Activated naive CD4-positive, alpha-beta T cell treated with anti-CD3 and anti-CD28 coated beads, Interleukin-2, amount 50 U/mL, for 72 hours (primary cell): ENCODE results near the gene HMGN1. TPM values are rescaled to one million over a fixed set of nuclear protein-coding genes. Genes with fewer than 3 reads are reported as not detected.
"Not testable (repeated sequence)": the region's sequence is repeated elsewhere in the genome, so short reads cannot be mapped to it uniquely, and the experiment has no call there.

Experiments used
- ATAC-seq, 2 donors: fragments of 150-1000 bp; cut with Tn5 transposase; 2 replicates each; pipeline ENCODE4 v1.10.0; 2021; ENCODE audit warnings: mild to moderate bottlenecking in 2 of 2, moderate library complexity in 2 of 2
- DNase-seq, 2 donors: peaks; one replicate each; pipeline ENCODE4 v3.0.0; 2021 to 2022; ENCODE audit warnings: low spot score in 2 of 2
- H3K27ac Mint-ChIP-seq, 2 donors: one replicate each; pipeline ENCODE4 v1.8.0; 2022; ENCODE audit warnings: mild to moderate bottlenecking in 2 of 2, mixed read lengths in 2 of 2
- H3K36me3 Mint-ChIP-seq, 2 donors: one replicate each; pipeline ENCODE4 v1.8.0; 2022; ENCODE audit warnings: mixed read lengths in 2 of 2
- H3K9me3 Mint-ChIP-seq, 2 donors: one replicate each; pipeline ENCODE4 v1.8.0; 2022; ENCODE audit warnings: mixed read lengths in 2 of 2
- total RNA-seq, 2 donors: library from RNA; stranded (reverse); gene quantifications; one replicate each; pipeline ENCODE4 v1.2.3, GENCODE V29; 2022

The HMGN1 gene, protein sequence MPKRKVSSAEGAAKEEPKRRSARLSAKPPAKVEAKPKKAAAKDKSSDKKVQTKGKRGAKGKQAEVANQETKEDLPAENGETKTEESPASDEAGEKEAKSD
- total RNA-seq: 100 to 1,000 TPM; 402 to 437 TPM

- Mint-ChIP-seq H3K36me3 (peaks cover 31 to 40% of the 10 kb centered on the region in 2 donors), H3K9me3 (no peaks in the 10 kb centered on the region), H3K27ac (peak within 1 kb of the TSS; percentile 97 to 99)
- ATAC-seq (peak; percentile 40 to 65), DNase-seq (peak; percentile 80 to 92)
These were observed at the start of gene HMGN1 for GRCh38 chr21:39348355-39349210. Gene HMGN1, minus strand, starts transcription at chr21:39349088. Its CDS starts 171 bp downstream, at chr21:39348917.

- DNase-seq (no peak), ATAC-seq (no peak)
- H3K36me3 Mint-ChIP-seq: peaks cover 0 to 5% of the 10 kb centered on the region in 2 donors
- no peaks in the 10 kb centered on the region for H3K9me3 Mint-ChIP-seq
- no peak overlapping the region for H3K27ac Mint-ChIP-seq
These were observed 48.9 kb upstream of the HMGN1 start for GRCh38 chr21:39397646-39398385.

- Mint-ChIP-seq H3K9me3 (no peaks in the 10 kb centered on the region), H3K27ac (no peak overlapping the region), H3K36me3 (peaks cover 0 to 11% of the 10 kb centered on the region in 2 donors)
- no peak for DNase-seq
- ATAC-seq: no peak
These were observed 44.1 kb upstream of the HMGN1 start for GRCh38 chr21:39392981-39393380.

DNA sequence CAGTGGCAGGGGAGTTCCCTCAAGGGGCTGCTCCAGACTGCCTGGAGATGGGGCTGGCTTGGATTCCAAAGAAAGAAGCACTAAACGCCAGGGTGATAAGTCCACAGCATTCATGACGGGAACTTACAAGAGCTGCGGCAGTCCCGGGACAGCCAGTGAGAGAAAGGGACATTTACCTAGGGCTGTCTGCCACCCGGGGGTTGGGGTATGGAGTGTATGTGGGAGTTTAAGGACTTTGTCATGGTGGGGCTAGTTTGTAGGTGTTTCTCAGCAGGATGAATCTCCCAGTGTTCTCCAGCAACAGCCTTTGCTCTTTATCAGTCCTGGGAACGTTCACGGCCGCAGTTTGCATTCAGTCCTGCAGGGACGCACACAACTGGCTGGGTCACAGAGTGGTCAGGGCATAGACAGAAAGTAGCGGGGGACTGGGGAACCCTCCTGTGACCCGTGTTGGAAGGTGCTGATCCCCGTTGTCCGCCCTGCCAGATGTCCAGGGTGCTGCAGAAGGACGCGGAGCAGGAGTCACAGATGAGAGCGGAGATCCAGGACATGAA is 41.4 kb upstream of the HMGN1 start:
- no peak for DNase-seq
- Mint-ChIP-seq H3K9me3 (no peaks in the 10 kb centered on the region), H3K36me3 (peaks cover 0 to 11% of the 10 kb centered on the region in 2 donors), H3K27ac (no peak overlapping the region)
- no peak for ATAC-seq

- DNase-seq (no peak), ATAC-seq (no peak)
- Mint-ChIP-seq H3K36me3 (peaks cover 0 to 11% of the 10 kb centered on the region in 2 donors), H3K27ac (peak overlapping the region; percentile 47 to 83), H3K9me3 (no peaks in the 10 kb centered on the region)
These were observed 39.9 kb upstream of the HMGN1 start for GRCh38 chr21:39388811-39389155.

DNA sequence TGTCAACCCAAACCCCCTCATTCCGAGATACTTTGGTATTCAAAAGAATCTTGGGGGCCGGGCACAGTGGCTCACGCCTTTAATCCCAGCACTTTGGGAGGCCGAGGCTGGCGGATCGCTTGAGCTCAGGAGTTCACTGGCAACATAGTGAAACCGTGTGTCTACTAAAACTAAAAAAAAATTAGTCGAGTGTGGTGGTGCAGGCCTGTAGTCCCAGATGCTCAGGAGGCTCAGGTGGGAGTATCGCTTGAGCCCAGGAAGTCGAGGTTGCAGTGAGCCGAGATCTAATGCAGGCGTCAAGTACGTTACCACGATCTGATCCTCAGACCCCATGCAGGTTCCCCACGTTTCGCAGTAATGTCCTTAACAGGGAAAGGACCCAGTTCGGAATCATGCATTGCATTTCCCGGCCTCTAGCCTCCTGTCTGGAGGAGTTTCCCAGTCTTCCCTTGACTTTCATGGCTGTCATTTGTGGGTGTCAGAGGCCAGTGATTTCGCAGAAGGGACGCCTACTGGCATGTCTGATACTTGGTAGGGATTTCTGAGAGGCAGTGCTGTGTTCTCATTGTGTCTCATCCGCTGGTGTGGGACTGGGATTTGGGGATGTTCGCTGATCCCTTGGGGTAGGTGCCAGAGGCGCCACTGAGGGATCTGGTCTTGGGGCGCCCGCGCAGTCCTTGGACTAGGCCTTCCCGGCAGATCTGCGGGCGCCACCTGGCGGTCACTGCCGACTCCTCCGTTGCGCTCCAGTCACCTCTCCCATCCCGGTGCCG is 39.3 kb upstream of the HMGN1 start:
- DNase-seq: peak; percentile 87 to 96
- peak; percentile 87 to 90 for ATAC-seq
- Mint-ChIP-seq H3K27ac (peak overlapping the region; percentile 83 to 97), H3K9me3 (no peaks in the 10 kb centered on the region), H3K36me3 (peaks cover 0 to 10% of the 10 kb centered on the region in 2 donors)

- Mint-ChIP-seq H3K36me3 (peaks cover 0 to 3% of the 10 kb centered on the region in 2 donors), H3K9me3 (no peaks in the 10 kb centered on the region), H3K27ac (peak overlapping the region; percentile 83 to 97)
- DNase-seq: peak; percentile 91 to 92
- peak; percentile 59 to 67 for ATAC-seq
These were observed 38.7 kb upstream of the HMGN1 start for GRCh38 chr21:39387461-39388037.

- DNase-seq (no peak), ATAC-seq (no peak)
- no peaks in the 10 kb centered on the region for H3K9me3 Mint-ChIP-seq
- H3K36me3 Mint-ChIP-seq: no peaks in the 10 kb centered on the region
- peak overlapping the region; percentile 83 to 97 for H3K27ac Mint-ChIP-seq
These were observed 38.0 kb upstream of the HMGN1 start for GRCh38 chr21:39386899-39387298.

DNA sequence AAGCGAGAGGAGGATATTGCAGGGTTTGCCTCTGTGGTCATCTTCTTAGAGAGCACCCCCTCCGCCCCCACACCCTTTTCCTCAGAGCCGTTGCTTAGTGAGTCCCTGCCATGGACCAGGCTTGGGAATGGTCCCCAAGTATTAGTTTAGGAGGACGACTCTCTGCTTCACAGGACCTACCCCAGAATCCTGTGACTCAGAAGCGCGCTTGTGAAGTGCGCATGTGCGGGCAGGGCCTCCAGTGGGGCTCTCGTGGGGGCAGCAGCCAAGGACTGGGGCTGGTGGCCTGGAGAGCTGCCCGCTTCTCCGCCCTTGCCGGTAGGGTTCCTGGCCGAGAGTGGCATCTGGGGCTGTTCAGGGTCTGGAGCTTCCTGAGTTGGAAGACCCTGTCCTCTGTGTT is 37.3 kb upstream of the HMGN1 start:
- peak overlapping the region in 1 of 2 donors; percentile 49 for H3K27ac Mint-ChIP-seq
- DNase-seq (no peak), ATAC-seq (no peak)
- H3K9me3 Mint-ChIP-seq: no peaks in the 10 kb centered on the region
- no peaks in the 10 kb centered on the region for H3K36me3 Mint-ChIP-seq

DNA sequence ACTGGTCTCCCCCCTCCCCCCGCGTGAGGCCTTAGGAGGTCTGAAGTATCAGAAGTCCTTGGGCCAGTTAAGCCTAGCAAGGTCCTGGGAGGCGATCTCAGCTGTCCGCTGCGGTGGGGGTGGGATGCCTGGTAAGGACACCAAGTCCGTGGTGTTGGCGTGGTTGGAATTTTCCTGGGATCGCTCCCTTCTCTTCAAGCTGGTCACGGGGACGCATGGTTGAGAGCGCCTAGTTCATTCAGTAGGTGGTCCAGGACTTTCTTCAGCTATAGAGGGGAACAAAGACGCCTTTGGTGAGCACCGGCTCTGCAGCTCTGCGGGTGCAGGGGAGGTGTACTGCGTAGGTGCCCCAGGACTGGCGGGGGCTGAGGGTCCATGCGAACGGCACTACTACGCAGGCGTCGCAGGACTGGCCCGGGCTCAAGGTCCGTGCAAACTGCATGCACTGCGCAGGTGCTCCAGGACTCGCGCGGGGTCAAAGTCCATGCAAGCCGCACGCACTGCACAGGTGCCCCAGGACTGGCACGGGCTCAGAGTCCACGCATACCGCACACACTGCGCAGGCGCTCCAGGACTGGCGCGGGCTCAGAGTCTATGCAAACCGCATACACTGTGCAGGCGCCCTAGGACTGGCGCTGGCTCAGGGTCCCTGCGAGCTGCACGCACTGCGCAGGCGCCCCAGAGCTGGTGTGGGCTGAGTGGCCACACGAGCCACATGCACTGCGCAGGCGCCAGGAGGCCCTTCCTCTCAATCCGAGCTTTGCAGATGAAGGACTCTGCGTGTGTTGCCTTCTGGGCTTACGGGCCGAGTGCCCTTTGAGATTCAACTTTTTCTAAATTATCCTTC is 36.6 kb upstream of the HMGN1 start:
- DNase-seq: peak; percentile 32 to 73
- H3K27ac Mint-ChIP-seq: peak overlapping the region; percentile 22 to 49
- no peaks in the 10 kb centered on the region for H3K9me3 Mint-ChIP-seq
- no peaks in the 10 kb centered on the region for H3K36me3 Mint-ChIP-seq
- ATAC-seq: peak; percentile 40 to 61

DNA sequence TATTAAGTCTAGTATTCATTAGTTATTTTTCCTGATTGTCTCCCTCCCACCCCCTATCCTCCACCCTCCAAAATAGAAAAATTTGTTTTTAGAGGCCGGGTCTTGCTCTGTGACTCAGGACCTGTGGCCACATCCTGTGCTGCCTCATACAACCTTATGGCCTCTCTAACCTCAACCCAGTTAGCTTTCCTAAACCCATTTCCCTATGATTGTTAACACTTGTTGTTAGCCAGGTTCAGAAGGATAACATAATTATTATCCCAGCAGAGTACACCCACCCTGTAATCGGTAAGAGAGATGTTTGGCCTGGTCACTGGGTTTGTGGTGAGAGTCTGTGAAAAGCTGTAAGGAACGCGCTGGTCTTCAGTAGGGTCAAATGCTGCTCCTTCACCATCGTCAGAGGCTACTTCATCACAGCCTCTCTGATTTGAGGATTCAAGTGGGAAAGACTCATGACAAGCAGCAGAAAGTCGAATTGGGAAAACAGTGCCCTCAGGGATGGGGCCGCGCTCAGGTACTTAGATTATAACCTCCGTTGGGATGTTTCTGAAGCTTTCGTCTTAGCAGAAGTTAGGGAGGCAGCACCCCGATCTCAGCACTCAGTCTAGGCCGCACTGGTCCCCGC is 35.9 kb upstream of the HMGN1 start:
- Mint-ChIP-seq H3K9me3 (no peaks in the 10 kb centered on the region), H3K36me3 (no peaks in the 10 kb centered on the region)
- DNase-seq: no peak

DNA sequence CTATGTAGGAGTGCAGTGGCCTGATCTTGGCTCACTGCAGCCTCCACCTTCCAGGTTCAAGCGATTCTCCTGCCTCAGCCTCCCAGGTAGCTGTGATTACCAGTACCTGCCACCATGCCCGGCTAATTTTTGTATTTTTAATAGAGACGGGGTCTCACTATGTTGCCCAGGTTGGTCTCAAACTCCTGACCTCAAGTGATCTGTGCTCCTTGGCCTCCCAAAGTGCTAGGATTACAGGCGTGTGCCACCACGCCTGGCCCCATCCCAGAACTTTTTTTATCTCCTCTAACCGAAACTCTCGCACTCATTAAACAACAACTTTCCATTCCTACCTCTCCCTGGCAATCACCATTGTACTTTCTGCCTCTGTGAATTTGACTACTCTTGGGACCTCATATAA is 33.2 kb upstream of the HMGN1 start:
- not testable (repeated sequence) for H3K9me3 Mint-ChIP-seq, H3K36me3 Mint-ChIP-seq, ATAC-seq, DNase-seq
- H3K27ac Mint-ChIP-seq: peak overlapping the region in 1 of 2 donors; percentile 2

More for the DNA sequence above, 35.9 kb upstream of the HMGN1 start:
- no peak for ATAC-seq
- H3K27ac Mint-ChIP-seq: peak overlapping the region; percentile 49 to 82

DNA sequence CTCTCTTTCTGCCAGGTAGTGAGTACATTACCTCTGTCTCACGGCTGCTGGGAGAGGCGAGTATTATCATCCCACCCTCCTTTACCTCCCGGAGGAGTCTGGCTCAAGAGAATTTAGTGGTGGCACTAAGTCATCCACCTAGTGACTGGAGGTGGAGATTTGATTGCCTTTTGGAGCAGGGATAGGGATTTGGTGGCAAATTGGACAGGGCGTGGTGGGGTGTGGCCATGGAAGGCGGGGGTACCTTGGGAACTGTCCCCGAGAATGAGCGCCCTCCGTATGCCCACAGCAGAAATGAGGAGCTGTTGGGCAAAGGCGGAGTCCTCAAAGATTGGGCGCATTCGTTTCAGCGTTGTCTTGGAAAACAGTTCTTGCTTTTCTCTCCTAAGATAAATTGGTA is 32.1 kb upstream of the HMGN1 start:
- Mint-ChIP-seq H3K9me3 (no peaks in the 10 kb centered on the region), H3K27ac (peak overlapping the region; percentile 97 to 98), H3K36me3 (no peaks in the 10 kb centered on the region)
- no peak for ATAC-seq
- no peak for DNase-seq

- no peaks in the 10 kb centered on the region for H3K36me3 Mint-ChIP-seq
- H3K9me3 Mint-ChIP-seq: no peaks in the 10 kb centered on the region
- ATAC-seq (peak; percentile 98 to 99), DNase-seq (peak; percentile 89 to 96)
- H3K27ac Mint-ChIP-seq: peak overlapping the region; percentile 97 to 98
These were observed 31.4 kb upstream of the HMGN1 start for GRCh38 chr21:39379986-39380891.
